A549 (cell line): ENCODE results near the gene SMCO2.

Experiments
- CEBPB ChIP-seq, 2 experiments: fragments of >200 bp in 1 of 2; sonication (Bioruptor Twin) in 1 of 2; formaldehyde crosslinking in 1 of 2; IDR thresholded peaks; 2 replicates each; pipeline ENCODE4 v1.6.1; 2012 to 2016
- CHD2 ChIP-seq: fragments of 150-350 bp; IDR thresholded peaks from 2 replicates; pipeline ENCODE4 v1.6.1; 2014; ENCODE audit warnings: low read length; ENCODE audit not compliant: partially characterized antibody
- CTCF ChIP-seq: fragments of >200 bp; sonication (Bioruptor Twin); formaldehyde crosslinking; IDR thresholded peaks from 3 replicates; pipeline ENCODE4 v1.5.1; 2016
- EP300 ChIP-seq, 2 experiments: fragments of >200 bp; sonication (Bioruptor Twin); formaldehyde crosslinking; IDR thresholded peaks; 2 replicates in 1 of 2; 3 replicates in 1 of 2; pipeline ENCODE4 v1.6.1; 2016 to 2017
- HOXA7 ChIP-seq: fragments of 250-450 bp; sonication (Bioruptor Pico); IDR thresholded peaks from 2 replicates; pipeline ENCODE4 v1.5.0; 2020; ENCODE audit warnings: mild to moderate bottlenecking, moderate library complexity
- JUN ChIP-seq, 2 experiments: fragments of >200 bp; sonication (Bioruptor Twin); formaldehyde crosslinking; IDR thresholded peaks; 2 replicates in 1 of 2; 3 replicates in 1 of 2; pipeline ENCODE4 v1.6.1; 2016 to 2017
- MYC ChIP-seq: IDR thresholded peaks from 2 replicates; pipeline ENCODE4 v1.6.1; 2012; ENCODE audit warnings: mild to moderate bottlenecking, inconsistent platforms, low read length, improper control_type of control experiment, borderline replicate concordance
- POLR2A ChIP-seq: IDR thresholded peaks from 2 replicates; pipeline ENCODE4 v1.6.1; 2012; ENCODE audit warnings: mild to moderate bottlenecking, low read length
- RAD21 ChIP-seq, 2 experiments: fragments of >200 bp in 1 of 2; sonication (Bioruptor Twin) in 1 of 2; formaldehyde crosslinking in 1 of 2; IDR thresholded peaks in 1 of 2; conservative IDR thresholded peaks in 1 of 2; 2 replicates in 1 of 2; 3 replicates in 1 of 2; pipeline ENCODE4 v1.6.1; 2012 to 2018; ENCODE audit warnings: inconsistent platforms in 1 of 2
- REST ChIP-seq: fragments of 200-600 bp; sonication (generic); IDR thresholded peaks from 2 replicates; pipeline ENCODE4 v1.6.1; 2016; ENCODE audit warnings: antibody characterized with exemption, mild to moderate bottlenecking, moderate library complexity
- TFCP2L1 ChIP-seq: fragments of 250-450 bp; sonication (Bioruptor Pico); IDR thresholded peaks from 2 replicates; pipeline ENCODE4 v1.5.0; 2021; ENCODE audit warnings: mild to moderate bottlenecking
- TP53 ChIP-seq: fragments of 250-450 bp; sonication (Bioruptor Pico); IDR thresholded peaks from 2 replicates; pipeline ENCODE4 v1.5.0; 2021; ENCODE audit warnings: mild to moderate bottlenecking, moderate library complexity
- ZFP36 ChIP-seq: fragments of 450-650 bp; IDR thresholded peaks from 2 replicates; pipeline ENCODE4 v1.6.1; 2014; ENCODE audit warnings: borderline replicate concordance; ENCODE audit not compliant: partially characterized antibody

GRCh38 chr12:27499377-27499776, 52.8 kb downstream of the SMCO2 start:
- no peak for TF ChIP-seq TFCP2L1
- TF ChIP-seq HOXA7 (CRISPR knock-in tag) = no peak
- no peak for TF ChIP-seq CTCF
- no peak for TF ChIP-seq REST
- TF ChIP-seq EP300 (IDR thresholded peaks at IDR 0.05) = no peak
- TF ChIP-seq RAD21 (conservative IDR thresholded peaks at IDR 0.05 in 1 of 2, IDR thresholded peaks at IDR 0.05 in 1 of 2) = no peak
- TF ChIP-seq JUN (IDR thresholded peaks at IDR 0.05) = no peak
- no peak for TF ChIP-seq TP53 (CRISPR knock-in tag)
- no peak for TF ChIP-seq POLR2A
- no peak for TF ChIP-seq CHD2
- TF ChIP-seq ZFP36 = no peak
- no peak for TF ChIP-seq CEBPB (IDR thresholded peaks at IDR 0.05)
- TF ChIP-seq MYC = no peak
